Measurements from ENCODE around the gene ATP13A1.
A peak's percentile ranks its signal among the peaks of the same experiment; 100 is the strongest.
"Not testable (repeated sequence)": the region's sequence is repeated elsewhere in the genome, so short reads cannot be mapped to it uniquely, and the experiment has no call there.

The ATP13A1 gene

DNA sequence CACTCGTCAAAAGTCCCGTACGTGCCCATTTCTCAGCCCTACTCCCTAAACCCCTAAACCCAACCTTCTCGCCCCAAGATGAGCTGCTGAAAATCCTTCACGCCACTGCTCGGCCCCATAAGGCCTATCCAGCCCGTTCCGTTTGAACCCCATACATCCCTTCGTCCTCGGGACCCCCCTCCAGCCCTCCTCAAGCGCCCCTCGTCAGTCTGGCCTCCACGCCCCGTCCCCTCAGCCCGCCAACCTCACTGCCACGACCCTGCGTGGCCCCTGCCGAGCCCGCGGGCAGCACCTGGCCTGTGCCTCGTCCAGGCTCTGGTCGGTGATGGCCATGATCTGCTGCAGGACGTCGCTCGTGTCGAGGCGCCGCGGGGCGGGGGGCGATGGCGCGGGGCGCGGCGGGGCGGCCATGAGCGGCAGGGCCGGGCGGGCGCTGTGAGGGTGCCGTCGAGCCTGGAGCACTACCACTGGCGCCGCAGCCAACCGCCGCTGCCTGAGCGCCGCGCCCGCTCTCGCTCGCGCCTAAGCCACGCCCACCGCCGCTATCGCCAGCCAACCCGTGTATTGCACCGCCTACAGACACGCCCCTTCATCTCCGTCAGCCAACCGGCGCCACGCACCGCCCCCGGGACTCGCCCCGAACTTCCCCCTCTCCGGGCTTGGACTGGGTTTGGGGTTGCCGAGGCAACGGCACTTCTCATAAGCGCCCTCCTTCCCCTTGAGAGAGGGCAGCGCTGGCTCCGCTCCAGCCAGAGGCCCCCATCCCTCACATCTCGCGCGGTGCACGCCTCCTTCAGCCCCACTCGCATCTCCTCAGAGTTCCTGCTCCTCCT lies 45.0 kb downstream of the ATP13A1 start, which contains the start of gene PBX4:
PBX4 (minus strand) TSS at position 469 of the 833 bp plus-strand sequence; CDS start at position 411, 58 bp downstream.
- DNase-seq = peak; percentile 91

DNA sequence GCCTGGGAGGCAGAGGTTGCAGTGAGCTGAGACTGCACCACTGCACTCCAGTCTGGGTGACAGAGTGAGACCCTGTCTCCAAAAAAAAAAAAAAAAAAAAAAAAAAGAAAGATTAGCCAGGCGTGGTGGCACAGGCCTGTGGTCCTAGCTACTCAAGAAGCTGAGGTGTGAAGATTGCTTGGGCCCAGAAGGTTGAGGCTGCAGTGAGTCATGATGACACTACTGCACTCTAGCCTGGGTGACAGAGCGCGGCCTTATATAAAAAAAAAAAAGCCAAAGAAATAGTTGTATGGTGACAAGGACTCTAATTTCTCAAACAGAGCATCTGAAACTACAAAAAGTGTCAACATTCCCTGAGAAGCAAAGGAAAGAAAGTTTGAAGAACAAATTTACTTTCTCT lies 48.4 kb downstream of the ATP13A1 start:
- DNase-seq = no peak

DNA sequence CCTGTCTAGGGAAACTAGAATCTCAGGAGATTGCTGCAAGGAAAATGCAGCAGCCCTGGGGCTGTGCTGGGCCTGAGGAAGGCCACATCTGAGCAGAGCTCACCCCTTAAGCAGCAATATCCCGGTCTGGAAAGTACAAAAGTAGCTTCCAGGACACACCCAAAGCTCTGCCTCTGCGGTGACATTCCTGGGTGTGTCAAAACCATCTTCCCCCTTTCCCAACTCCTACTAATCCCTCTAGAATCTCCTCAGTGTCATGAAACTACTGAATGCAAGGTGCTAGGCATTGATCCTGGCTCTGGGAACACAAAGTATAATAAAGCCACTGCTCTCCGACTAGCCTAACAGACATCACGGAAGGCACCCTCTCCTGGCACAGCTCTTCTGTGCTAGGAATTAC lies 50.0 kb downstream of the ATP13A1 start:
- DNase-seq = no peak

DNA sequence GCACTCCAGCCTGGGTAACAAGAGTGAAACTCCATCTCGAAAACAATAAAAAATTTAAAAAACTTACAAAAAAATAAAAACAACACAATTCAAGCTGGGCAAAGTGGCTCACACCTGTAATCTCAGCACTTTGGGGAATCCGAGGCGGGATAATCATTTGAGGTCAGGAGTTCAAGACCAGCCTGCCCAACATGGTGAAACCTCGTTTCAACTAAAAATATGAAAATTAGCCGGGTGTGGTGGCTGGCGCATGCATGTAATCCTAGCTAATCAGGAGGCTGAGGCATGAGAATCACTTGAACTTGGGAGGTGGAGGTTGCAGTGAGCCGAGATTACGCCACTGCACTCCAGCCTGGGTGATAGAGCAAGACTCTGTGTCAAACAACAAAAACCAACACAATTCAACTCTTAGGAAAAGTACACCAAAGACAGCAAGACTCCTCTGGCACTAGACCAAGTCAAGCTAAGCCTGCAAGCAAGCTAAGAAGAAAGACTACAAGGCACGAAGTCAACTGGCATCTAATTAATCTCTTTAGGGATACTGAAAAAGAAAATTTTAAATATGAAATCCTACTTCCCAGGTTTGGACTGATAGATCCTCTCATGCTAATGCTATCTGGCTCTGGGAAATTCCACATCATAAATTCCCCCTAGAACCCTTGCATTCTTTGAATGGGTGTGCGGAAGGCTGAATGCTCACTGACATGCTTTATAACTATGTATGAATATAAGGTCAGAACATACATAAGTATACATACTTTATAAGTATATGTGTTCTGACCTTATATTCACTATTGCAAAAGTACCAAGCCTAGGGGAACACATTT lies 52.9 kb downstream of the ATP13A1 start:
- no peak for DNase-seq

DNA sequence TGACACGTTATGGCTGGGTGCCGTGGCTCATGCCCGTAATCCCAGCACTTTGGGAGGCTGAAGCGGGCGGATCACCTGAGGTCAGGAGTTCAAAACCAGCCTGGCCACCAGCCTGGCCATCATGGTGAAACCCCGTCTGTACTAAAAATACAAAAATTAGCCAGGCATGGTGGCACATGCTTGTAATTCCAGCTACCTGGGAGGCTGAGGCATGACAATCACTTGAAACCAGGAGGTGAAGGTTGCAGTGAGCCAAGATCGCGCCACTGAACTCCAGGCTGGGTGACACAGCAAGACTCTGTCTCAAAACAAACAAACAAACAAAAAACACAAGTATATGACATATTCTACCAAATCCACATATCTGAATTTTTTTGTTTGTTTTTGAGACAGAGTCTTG lies 56.8 kb downstream of the ATP13A1 start:
- DNase-seq = not testable (repeated sequence)

DNA sequence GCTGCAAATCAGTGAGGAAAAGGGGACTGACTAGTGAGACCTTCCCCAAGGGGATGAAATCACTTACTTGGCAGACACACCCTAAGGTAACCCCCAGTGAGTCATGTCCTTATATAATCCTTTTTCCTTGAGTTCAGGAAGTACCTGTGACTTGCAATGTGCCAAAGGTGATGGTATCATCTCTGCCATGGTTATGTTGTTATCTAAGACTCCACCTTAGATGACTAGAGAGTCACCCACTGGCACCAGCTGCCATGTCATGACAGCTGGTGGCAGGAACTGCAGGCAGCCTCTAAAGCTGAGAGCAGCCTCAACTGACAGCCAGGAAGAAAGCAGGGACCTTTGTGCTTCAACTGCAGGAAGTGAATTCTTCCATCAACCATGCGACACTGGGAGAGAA lies 57.5 kb downstream of the ATP13A1 start:
- no peak for DNase-seq

DNA sequence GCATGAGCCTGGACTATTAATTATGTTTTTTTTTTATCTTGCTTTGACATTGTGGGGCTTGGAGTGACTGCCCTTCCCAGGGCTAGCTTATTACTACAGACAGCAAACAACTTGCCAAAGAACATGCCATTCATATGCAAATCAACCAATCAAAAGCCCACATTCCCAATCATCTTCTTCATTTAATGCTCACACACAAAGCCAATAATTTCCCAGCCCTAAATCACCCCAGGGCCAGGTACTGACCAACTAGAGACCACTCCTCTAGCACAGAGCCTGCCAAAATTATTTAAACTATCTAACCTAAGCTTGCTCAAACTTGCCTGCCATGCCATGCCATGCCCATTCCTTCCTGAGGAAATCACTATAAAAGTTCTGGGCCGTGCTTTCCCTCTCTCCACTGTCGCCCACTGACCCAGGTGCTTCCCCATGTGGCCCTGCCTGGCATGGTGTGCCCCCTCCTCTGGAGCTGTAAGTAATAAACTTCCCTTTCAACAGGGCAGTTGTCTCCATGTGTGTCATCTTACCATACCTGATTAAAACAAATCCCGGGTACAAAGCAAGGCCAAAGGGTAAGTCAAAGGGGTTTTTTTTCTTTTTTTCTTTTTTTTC lies 60.7 kb downstream of the ATP13A1 start:
- DNase-seq = no peak

DNA sequence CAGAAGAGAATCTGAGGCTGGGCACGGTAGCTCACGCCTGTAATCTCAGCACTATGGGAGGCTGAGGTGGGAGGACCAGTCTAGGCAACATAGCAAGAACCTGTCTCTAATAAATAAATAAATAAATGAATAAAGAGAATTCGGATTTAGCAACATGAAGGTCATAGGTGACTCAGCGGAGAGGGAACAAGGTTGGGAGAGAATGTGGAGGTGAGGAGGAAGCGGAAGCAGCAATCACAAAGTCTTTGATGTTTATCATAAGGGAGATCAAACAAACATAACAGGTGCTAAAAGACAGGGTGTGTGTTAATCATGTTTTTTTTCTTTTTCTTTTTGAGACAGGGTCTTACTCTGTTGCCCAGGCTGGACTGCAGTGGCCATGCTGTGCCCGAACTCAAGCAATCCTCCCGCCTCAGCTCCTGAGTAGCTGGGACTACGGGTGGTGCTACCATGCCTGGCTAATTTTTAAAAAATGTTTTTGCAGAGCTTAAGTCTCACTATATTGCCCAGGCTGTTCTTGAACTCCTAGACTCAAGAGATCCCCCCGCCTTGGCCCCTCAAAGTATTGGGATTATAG lies 61.3 kb downstream of the ATP13A1 start:
- no peak for DNase-seq

DNA sequence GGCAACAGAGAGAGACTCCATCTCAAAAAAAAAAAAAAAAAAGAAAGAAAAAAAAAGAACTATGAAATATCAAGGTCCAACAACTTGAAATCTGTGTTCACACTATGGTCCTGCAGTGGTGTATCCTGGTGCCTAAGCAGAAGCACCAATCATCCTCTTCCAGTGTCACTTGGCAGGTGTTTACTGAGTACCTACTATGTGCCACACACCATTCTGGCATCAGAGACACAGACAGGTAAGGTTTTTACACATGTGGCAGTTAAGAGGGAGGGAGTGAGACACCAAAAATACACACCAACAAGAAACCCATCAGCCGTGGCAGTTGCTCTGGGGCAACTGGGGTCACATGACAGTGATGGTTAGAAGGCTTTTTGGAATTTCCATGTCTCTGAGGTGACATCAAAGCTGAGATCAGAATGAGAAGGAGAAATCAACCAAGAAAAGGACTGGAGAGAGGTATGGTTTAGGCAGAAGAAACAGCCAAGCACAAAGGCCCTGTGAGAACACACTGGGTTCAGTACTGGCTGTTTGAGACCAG lies 62.6 kb downstream of the ATP13A1 start:
- no peak for DNase-seq

DNA sequence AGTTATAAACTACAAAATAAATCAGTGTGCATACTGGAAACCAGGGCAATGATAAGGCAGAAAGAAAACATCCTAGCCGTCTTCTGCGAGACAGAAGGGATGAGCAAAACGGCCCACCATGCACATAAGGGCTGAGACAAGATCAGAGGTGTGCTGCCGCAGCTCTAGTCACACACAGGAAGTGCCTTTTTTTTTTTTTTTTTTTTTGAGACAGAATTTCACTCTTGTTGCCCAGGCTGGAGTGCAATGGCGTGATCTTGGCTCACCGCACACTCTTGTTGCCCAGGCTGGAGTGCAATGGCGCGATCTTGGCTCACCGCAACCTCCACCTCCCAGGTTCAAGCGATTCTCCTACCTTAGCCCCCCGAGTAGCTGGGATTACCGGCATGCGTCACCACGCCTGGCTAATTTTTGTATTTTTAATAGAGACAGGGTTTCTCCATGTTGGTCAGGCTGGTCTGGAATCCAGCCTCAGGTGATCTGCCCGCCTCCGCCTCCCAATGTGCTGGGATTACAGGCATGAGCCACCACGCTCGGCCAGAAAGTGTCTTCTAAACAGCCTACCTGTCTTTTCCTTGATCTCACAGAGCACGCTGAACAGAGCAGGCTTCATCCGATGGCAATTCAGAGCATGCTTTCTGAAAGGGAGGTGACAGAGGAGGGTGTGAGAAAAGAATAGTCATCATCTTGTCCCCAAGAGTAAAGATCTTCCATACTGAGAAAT lies 64.6 kb downstream of the ATP13A1 start:
- DNase-seq = not testable (repeated sequence)

DNA sequence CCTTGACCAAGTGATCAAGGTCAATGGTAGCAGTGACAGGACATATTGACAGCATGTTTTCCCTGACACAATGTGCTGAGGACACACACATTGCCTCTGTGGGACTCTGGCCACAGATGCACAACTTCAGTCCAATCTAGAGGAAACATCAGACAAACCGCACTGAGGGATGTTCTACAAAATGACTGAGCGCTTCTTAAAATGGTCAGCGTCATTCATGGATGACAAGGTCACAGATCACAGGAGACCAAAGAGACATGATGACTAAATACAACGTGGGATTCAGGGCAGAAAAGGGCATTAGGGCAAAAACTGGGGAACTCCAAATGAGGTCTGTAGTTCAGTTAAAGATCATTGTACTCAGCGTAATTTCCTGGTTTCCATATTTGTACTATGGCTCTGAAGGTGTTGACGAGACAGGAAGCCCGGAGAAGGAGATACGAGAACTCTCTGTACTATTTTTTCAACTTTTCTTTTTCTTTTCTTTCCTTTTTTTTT lies 65.6 kb downstream of the ATP13A1 start:
- DNase-seq = no peak
